Dendritic cell treated with granulocyte-macrophage colony-stimulating factor and Interleukin-4, amounts not matched to agents 40 ng/mL and 50 ng/mL, for 4 days (primary cell): Measurements from ENCODE around the gene SLC25A41.
"Not testable (repeated sequence)": the region's sequence is repeated elsewhere in the genome, so short reads cannot be mapped to it uniquely, and the experiment has no call there.

Experiments
- H3K27ac Mint-ChIP-seq: one replicate; pipeline ENCODE4 v1.8.0; 2022; ENCODE audit warnings: mild to moderate bottlenecking, mixed read lengths
- H3K27me3 Mint-ChIP-seq: one replicate; pipeline ENCODE4 v1.8.0; 2022; ENCODE audit warnings: mild to moderate bottlenecking, mixed read lengths
- H3K36me3 Mint-ChIP-seq: one replicate; pipeline ENCODE4 v1.8.0; 2022; ENCODE audit warnings: low read depth, mixed read lengths
- H3K4me1 Mint-ChIP-seq: one replicate; pipeline ENCODE4 v1.8.0; 2022; ENCODE audit warnings: low read depth, mixed read lengths
- H3K4me3 Mint-ChIP-seq: one replicate; pipeline ENCODE4 v1.8.0; 2022; ENCODE audit warnings: mild to moderate bottlenecking, moderate library complexity, mixed read lengths
- H3K9me3 Mint-ChIP-seq: one replicate; pipeline ENCODE4 v1.8.0; 2022; ENCODE audit warnings: mixed read lengths
- intact Hi-C: fragments of 100-400 bp; cut with micrococcal nuclease; formaldehyde crosslinking; loops from one replicate; pipeline ENCODE4 v1.15.0; 2022

The SLC25A41 gene

GRCh38 chr19:6452899-6453298, 19.3 kb upstream of the SLC25A41 start:
- Mint-ChIP-seq H3K4me3 (no peak overlapping the region), H3K36me3 (no peaks in the 10 kb centered on the region), H3K27me3 (peaks cover 33% of the 10 kb centered on the region), H3K9me3 (peaks cover 18% of the 10 kb centered on the region), H3K4me1 (peaks cover 7% of the 10 kb centered on the region), H3K27ac (no peak overlapping the region)
- intact Hi-C loops = no loop called here

DNA sequence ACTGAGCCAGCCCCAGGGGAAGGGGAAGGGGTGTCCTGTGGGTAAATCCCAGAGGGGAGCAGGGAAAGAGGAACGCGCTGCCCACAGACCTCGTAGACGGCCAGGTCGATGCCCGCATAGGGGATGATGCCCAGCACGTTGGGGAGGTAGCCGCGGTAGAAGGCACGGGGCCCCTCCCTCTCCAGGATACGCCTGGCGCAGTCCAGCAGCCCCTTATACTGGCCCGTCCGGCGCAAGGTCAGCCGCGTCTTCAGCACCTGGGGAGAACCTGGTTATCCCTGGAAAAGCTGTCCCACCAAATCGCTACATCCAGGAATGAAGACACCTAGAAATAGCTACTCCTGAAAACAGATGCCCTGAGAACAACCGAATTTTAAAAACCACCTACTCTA, 18.7 kb upstream of the SLC25A41 start:
- H3K9me3 Mint-ChIP-seq = peaks cover 18% of the 10 kb centered on the region
- peaks cover 7% of the 10 kb centered on the region for H3K4me1 Mint-ChIP-seq
- H3K4me3 Mint-ChIP-seq = no peak overlapping the region
- H3K36me3 Mint-ChIP-seq = no peaks in the 10 kb centered on the region
- no peak overlapping the region for H3K27ac Mint-ChIP-seq
- intact Hi-C loops = no loop called here
- peaks cover 27% of the 10 kb centered on the region for H3K27me3 Mint-ChIP-seq

GRCh38 chr19:6451583-6452222, 18.1 kb upstream of the SLC25A41 start:
- H3K4me3 Mint-ChIP-seq = no peak overlapping the region
- peaks cover 18% of the 10 kb centered on the region for H3K9me3 Mint-ChIP-seq
- peaks cover 7% of the 10 kb centered on the region for H3K4me1 Mint-ChIP-seq
- intact Hi-C loops = no loop called here
- H3K27me3 Mint-ChIP-seq = peaks cover 23% of the 10 kb centered on the region
- H3K36me3 Mint-ChIP-seq = no peaks in the 10 kb centered on the region
- H3K27ac Mint-ChIP-seq = no peak overlapping the region

- H3K36me3 Mint-ChIP-seq = no peaks in the 10 kb centered on the region
Measured at GRCh38 chr19:6450166-6450565, 16.6 kb upstream of the SLC25A41 start.

GRCh38 chr19:6448045-6448444, 14.5 kb upstream of the SLC25A41 start:
- H3K36me3 Mint-ChIP-seq = no peaks in the 10 kb centered on the region
- H3K27me3 Mint-ChIP-seq = peaks cover 7% of the 10 kb centered on the region
- H3K27ac Mint-ChIP-seq = no peak overlapping the region
- no peaks in the 10 kb centered on the region for H3K4me1 Mint-ChIP-seq
- no peaks in the 10 kb centered on the region for H3K9me3 Mint-ChIP-seq
- intact Hi-C loops = no loop called here
- H3K4me3 Mint-ChIP-seq = no peak overlapping the region

More at GRCh38 chr19:6450166-6450565, 16.6 kb upstream of the SLC25A41 start:
- no peak overlapping the region for H3K27ac Mint-ChIP-seq
- intact Hi-C loops = no loop called here
- H3K4me3 Mint-ChIP-seq = no peak overlapping the region
- peaks cover 16% of the 10 kb centered on the region for H3K9me3 Mint-ChIP-seq
- H3K27me3 Mint-ChIP-seq = peaks cover 11% of the 10 kb centered on the region
- H3K4me1 Mint-ChIP-seq = no peaks in the 10 kb centered on the region

DNA sequence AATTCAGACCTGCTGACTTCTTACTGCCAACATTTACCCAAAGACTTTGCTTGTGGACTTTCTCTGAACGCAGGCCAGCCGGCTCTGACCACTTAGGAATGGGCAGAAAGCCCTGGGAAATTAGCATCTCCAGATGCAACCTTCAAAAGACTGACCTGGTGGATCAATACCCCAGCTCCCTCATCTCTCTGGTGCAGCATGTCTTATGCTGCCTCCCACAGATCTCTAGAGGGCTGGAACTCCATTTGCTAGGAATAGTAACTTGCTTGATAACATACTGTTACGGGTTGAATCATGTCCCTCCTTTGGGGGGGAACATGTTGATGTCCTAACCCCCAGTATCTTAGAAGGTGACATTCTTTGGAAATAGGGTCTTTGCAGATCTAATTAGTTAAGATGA, 12.9 kb upstream of the SLC25A41 start:
- H3K27ac Mint-ChIP-seq = no peak overlapping the region

GRCh38 chr19:6443986-6444385, 10.4 kb upstream of the SLC25A41 start:
- intact Hi-C loops = no loop called here

More for the DNA sequence above, 12.9 kb upstream of the SLC25A41 start:
- Mint-ChIP-seq H3K27me3 (peaks cover 7% of the 10 kb centered on the region), H3K36me3 (no peaks in the 10 kb centered on the region), H3K4me3 (no peak overlapping the region), H3K9me3 (no peaks in the 10 kb centered on the region), H3K4me1 (no peaks in the 10 kb centered on the region)
- intact Hi-C loops = no loop called here

GRCh38 chr19:6442087-6442688, 8.6 kb upstream of the SLC25A41 start:
- no peaks in the 10 kb centered on the region for H3K4me1 Mint-ChIP-seq
- no peaks in the 10 kb centered on the region for H3K36me3 Mint-ChIP-seq
- H3K9me3 Mint-ChIP-seq = no peaks in the 10 kb centered on the region
- no peak overlapping the region for H3K27ac Mint-ChIP-seq
- H3K4me3 Mint-ChIP-seq = no peak overlapping the region
- intact Hi-C loops = no loop called here
- peaks cover 18% of the 10 kb centered on the region for H3K27me3 Mint-ChIP-seq

More at GRCh38 chr19:6443986-6444385, 10.4 kb upstream of the SLC25A41 start:
- no peaks in the 10 kb centered on the region for H3K9me3 Mint-ChIP-seq
- peaks cover 10% of the 10 kb centered on the region for H3K27me3 Mint-ChIP-seq
- no peaks in the 10 kb centered on the region for H3K4me1 Mint-ChIP-seq
- H3K27ac Mint-ChIP-seq = no peak overlapping the region
- no peaks in the 10 kb centered on the region for H3K36me3 Mint-ChIP-seq
- H3K4me3 Mint-ChIP-seq = no peak overlapping the region

DNA sequence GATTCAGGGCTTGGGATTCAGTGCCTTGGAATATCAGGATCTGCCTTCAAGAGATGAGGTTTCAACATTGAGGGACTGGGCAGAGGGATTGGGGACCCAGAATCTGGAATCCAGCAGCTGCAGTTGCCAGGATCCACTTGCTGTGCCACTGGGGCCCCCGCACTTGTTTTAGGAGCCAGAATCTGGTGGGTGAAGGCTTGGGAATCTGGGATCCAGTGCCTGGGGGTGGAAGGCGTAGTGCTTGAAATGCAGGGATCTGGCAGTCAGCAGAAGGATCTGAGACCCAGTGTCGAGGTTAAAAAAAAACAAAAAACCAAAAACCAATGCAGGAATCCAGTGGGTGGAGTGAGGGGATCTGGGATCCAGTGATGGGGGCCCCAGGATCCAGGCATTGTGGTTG, 7.3 kb upstream of the SLC25A41 start:
- Mint-ChIP-seq H3K27me3 (peaks cover 21% of the 10 kb centered on the region), H3K9me3 (no peaks in the 10 kb centered on the region), H3K27ac (no peak overlapping the region), H3K4me3 (no peak overlapping the region), H3K36me3 (no peaks in the 10 kb centered on the region), H3K4me1 (no peaks in the 10 kb centered on the region)
- intact Hi-C loops = no loop called here

DNA sequence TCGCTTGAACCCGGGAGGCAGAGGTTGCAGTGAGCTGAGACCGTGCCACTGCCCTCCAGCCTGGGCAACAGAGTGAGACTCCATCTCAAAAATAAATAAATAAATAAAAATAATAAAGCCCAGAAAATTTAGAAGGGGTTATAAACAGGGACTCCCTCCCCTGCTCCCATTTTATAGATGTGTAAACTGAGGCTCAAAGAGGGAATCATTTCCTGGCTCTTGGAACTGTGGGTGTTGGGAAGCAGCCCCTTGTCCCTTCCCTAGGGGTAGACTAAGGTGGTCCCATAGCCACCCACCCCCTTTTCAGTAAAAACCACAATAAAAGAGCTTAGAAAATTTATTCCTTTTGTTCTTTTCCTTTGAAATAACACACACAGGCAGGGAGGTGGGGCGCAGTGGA, 6.2 kb upstream of the SLC25A41 start:
- H3K9me3 Mint-ChIP-seq = no peaks in the 10 kb centered on the region
- H3K4me1 Mint-ChIP-seq = no peaks in the 10 kb centered on the region
- intact Hi-C loops = no loop called here
- H3K27ac Mint-ChIP-seq = no peak overlapping the region
- H3K4me3 Mint-ChIP-seq = no peak overlapping the region
- peaks cover 21% of the 10 kb centered on the region for H3K27me3 Mint-ChIP-seq
- no peaks in the 10 kb centered on the region for H3K36me3 Mint-ChIP-seq

DNA sequence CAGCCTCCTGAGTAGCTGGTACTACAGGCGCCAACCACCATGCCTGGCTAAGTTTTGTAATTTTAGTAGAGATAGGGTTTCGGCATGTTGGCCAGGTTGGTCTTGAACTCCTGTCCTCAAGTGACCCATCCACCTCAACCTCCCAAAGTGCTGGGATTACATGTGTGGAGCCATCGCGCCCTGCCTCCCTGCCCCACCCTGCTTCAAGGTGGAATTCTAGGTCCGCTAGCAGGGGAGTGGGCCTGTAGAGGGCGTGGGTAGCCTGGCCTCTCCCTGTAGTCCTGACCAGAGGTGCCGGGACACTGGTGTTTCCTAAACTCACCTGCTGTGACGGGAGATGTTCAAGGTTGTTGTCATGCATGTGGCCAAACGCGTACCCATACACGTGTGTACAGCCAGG, 398 bp downstream of the SLC25A41 start:
- peaks cover 5% of the 10 kb centered on the region for H3K4me1 Mint-ChIP-seq
- intact Hi-C loops = no loop called here
- H3K27me3 Mint-ChIP-seq = peaks cover 19% of the 10 kb centered on the region
- no peaks in the 10 kb centered on the region for H3K9me3 Mint-ChIP-seq
- no peaks in the 10 kb centered on the region for H3K36me3 Mint-ChIP-seq
- H3K4me3 Mint-ChIP-seq = no peak overlapping the region
- H3K27ac Mint-ChIP-seq = no peak overlapping the region

GRCh38 chr19:6431891-6432290, 1.7 kb downstream of the SLC25A41 start:
- Mint-ChIP-seq H3K4me3 (no peak overlapping the region), H3K4me1 (peaks cover 5% of the 10 kb centered on the region), H3K27me3 (peaks cover 16% of the 10 kb centered on the region), H3K27ac (no peak overlapping the region), H3K36me3 (no peaks in the 10 kb centered on the region), H3K9me3 (no peaks in the 10 kb centered on the region)
- intact Hi-C loops = no loop called here

DNA sequence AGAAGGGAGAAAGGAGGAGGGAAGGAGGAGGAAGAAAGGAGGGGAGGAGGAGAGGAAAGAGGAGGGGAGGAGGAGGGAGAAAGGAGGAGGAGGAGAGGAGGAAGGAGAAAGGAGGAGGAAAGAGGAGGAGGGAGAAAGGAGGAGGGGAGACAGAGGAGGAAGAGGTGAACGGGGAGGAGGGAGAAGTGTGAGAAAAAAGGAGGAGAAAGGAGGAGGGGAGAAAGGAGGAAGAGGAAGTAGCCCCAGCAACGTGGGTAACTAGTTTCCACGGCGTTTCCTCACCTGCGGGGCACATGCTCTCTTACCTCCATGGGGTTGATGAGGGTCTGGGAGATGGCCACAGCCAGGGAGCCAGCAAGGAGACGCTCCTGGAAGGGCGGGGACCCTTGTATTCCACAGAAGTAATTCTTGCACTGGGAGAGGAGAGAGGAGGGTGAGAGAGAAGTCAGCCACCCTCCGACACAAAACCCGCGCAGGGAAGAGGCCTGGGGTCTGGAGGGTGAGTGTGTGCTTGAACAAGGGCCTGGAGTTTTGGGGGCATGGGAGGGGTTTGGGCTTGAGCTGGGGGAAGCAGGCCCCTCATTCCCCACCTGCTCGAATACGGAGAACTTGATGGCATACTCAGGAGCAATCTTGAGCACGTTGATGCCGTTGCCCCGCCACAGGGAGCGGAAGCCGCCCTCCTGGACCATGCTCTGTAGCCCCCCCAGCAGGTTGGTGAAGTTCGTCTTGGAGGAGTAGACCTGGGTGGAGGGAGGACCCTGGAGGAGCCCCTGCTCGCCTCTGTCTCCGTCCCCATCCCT, 3.9 kb downstream of the SLC25A41 start:
- H3K4me1 Mint-ChIP-seq = peaks cover 14% of the 10 kb centered on the region
- H3K4me3 Mint-ChIP-seq = no peak overlapping the region
- no peaks in the 10 kb centered on the region for H3K36me3 Mint-ChIP-seq
- peaks cover 13% of the 10 kb centered on the region for H3K27me3 Mint-ChIP-seq
- no peaks in the 10 kb centered on the region for H3K9me3 Mint-ChIP-seq
- intact Hi-C loops = no loop called here
- no peak overlapping the region for H3K27ac Mint-ChIP-seq

GRCh38 chr19:6428692-6429418, 4.7 kb downstream of the SLC25A41 start:
- peaks cover 15% of the 10 kb centered on the region for H3K4me1 Mint-ChIP-seq
- H3K27ac Mint-ChIP-seq, H3K36me3 Mint-ChIP-seq, H3K9me3 Mint-ChIP-seq, intact Hi-C loops, H3K4me3 Mint-ChIP-seq: not testable (repeated sequence)
- H3K27me3 Mint-ChIP-seq = peaks cover 13% of the 10 kb centered on the region
